GM12878 (cell line): ENCODE data around the gene NID1. TPM values are rescaled to one million over a fixed set of nuclear protein-coding genes. Genes with fewer than 3 reads are reported as not detected.

ENCODE experiments used
- ATAC-seq: fragments of 200-7000 bp; cut with Tn5 transposase; 3 replicates; pipeline ENCODE4 v1.9.1; 2020; ENCODE audit warnings: mild to moderate bottlenecking, moderate library complexity
- BruUV-seq: library from RNA; stranded (reverse); fragments of 400-500 nt; replicated peaks from 2 replicates; lab custom pipeline; 2021; lab: Mats Ljungman, UMichigan
- CTCF ChIA-PET: fragments of 300-600 bp; sonication (Branson Sonifier 250); formaldehyde crosslinking; extraction: SDS; loops from one replicate; lab custom pipeline; 2021; ENCODE audit warnings: inconsistent platforms; lab: Yijun Ruan, JAX
- POLR2A ChIA-PET: fragments of 350-600 bp; formaldehyde crosslinking; extraction: SDS; loops from one replicate; lab custom pipeline; 2021; ENCODE audit warnings: inconsistent platforms; lab: Charles Lee
- RAD21 ChIA-PET: fragments of 300-600 bp; sonication (Branson Sonifier 250); formaldehyde crosslinking; loops from one replicate; lab custom pipeline; 2023; ENCODE audit warnings: antibody characterized with exemption; ENCODE audit not compliant: unreplicated experiment; lab: Charles Lee
- SMC1A ChIA-PET: fragments of 300-600 bp; sonication (Branson Sonifier 250); formaldehyde crosslinking; loops from one replicate; lab custom pipeline; 2023; ENCODE audit not compliant: unreplicated experiment, uncharacterized antibody; lab: Charles Lee
- DNase-seq: peaks from one replicate; pipeline ENCODE4 v3.0.0-alpha.2; 2011; ENCODE audit warnings: low read depth, low spot score
- FAIRE-seq: peaks from 3 replicates; lab custom pipeline; 2011; peaks lifted over from hg19 to GRCh38; lab: Jason Lieb, UNC
- H2AFZ ChIP-seq: 2 replicates; pipeline ENCODE4 v1.6.0; 2011; ENCODE audit warnings: low read depth, low read length, control low read depth; ENCODE audit not compliant: control insufficient read depth
- H3K27ac ChIP-seq: 2 replicates; pipeline ENCODE4 v1.5.1; 2011; ENCODE audit warnings: control low read depth; ENCODE audit not compliant: control insufficient read depth, insufficient read depth
- H3K27me3 ChIP-seq, 2 experiments: replicated peaks in 1 of 2; 2 replicates each; pipeline versions ENCODE4 v1.6.0 to v1.6.1; 2011; ENCODE audit warnings: low read length in 1 of 2; ENCODE audit not compliant: control insufficient read depth in 2 of 2, insufficient read depth in 2 of 2
- H3K36me3 ChIP-seq, 2 experiments: 2 replicates each; pipeline ENCODE4 v1.5.1; 2011; ENCODE audit warnings: low read length in 1 of 2; ENCODE audit not compliant: control insufficient read depth in 2 of 2, insufficient read depth in 2 of 2
- H3K4me1 ChIP-seq: 2 replicates; pipeline ENCODE4 v1.6.1; 2011; ENCODE audit warnings: mild to moderate bottlenecking, low read length, moderate library complexity, mixed read lengths; ENCODE audit not compliant: control insufficient read depth, insufficient read depth
- H3K4me2 ChIP-seq: 2 replicates; pipeline ENCODE4 v1.6.0; 2011; ENCODE audit warnings: control low read depth; ENCODE audit not compliant: control insufficient read depth, insufficient read depth
- H3K4me3 ChIP-seq: fragments of 200-600 bp; sonication (generic); 2 replicates; pipeline ENCODE4 v1.5.1; 2016
- H3K79me2 ChIP-seq: 2 replicates; pipeline ENCODE4 v1.6.0; 2011; ENCODE audit warnings: low read length; ENCODE audit not compliant: control insufficient read depth, insufficient read depth
- H3K9ac ChIP-seq: 2 replicates; pipeline ENCODE4 v1.8.0; 2011; ENCODE audit warnings: low read length, control low read depth, mixed read lengths; ENCODE audit not compliant: control insufficient read depth, insufficient read depth
- H3K9me3 ChIP-seq: replicated peaks from 3 replicates; pipeline ENCODE4 v1.5.1; 2011; ENCODE audit warnings: mild to moderate bottlenecking, low read length; ENCODE audit not compliant: control insufficient read depth, insufficient read depth
- H4K20me1 ChIP-seq: 2 replicates; pipeline ENCODE4 v1.6.0; 2011; ENCODE audit not compliant: control insufficient read depth, insufficient read depth
- CEBPB ChIP-seq, 2 experiments: fragments of 150-350 bp in 1 of 2; IDR thresholded peaks; 2 replicates each; pipeline ENCODE4 v1.6.1; 2012 to 2014; ENCODE audit warnings: low read depth in 2 of 2, low read length in 2 of 2, borderline replicate concordance in 1 of 2, inconsistent platforms in 1 of 2
- CREM ChIP-seq: IDR thresholded peaks from 2 replicates; pipeline ENCODE4 v1.6.1; 2014; ENCODE audit warnings: antibody characterized with exemption, low read depth
- ELK1 ChIP-seq: IDR thresholded peaks from 2 replicates; pipeline ENCODE4 v1.6.1; 2012; ENCODE audit warnings: low read depth, low read length, improper control_type of control experiment
- EP300 ChIP-seq, 2 experiments: fragments of 150-350 bp in 1 of 2; IDR thresholded peaks; 2 replicates each; pipeline ENCODE4 v1.6.1; 2011 to 2012; ENCODE audit warnings: low read depth in 2 of 2, low read length in 2 of 2, borderline replicate concordance in 1 of 2, improper control_type of control experiment in 1 of 2, inconsistent platforms in 1 of 2; ENCODE audit not compliant: control insufficient read depth in 1 of 2
- FOXM1 ChIP-seq: IDR thresholded peaks from 2 replicates; pipeline ENCODE4 v1.6.1; 2012; ENCODE audit warnings: low read depth, mild to moderate bottlenecking, inconsistent platforms, low read length, moderate library complexity
- MEF2B ChIP-seq: fragments of 450-650 bp; IDR thresholded peaks from 2 replicates; pipeline ENCODE4 v1.6.1; 2018; ENCODE audit warnings: mild to moderate bottlenecking, moderate library complexity; ENCODE audit not compliant: partially characterized antibody, poor library complexity, severe bottlenecking
- RAD21 ChIP-seq: IDR thresholded peaks from 2 replicates; pipeline ENCODE4 v1.6.1; 2011; ENCODE audit warnings: mild to moderate bottlenecking, low read depth, low read length, moderate library complexity; ENCODE audit not compliant: insufficient read depth
- REST ChIP-seq: IDR thresholded peaks from 2 replicates; pipeline ENCODE4 v1.6.1; 2012; ENCODE audit warnings: mild to moderate bottlenecking, low read depth, low read length
- RUNX3 ChIP-seq: IDR thresholded peaks from 2 replicates; pipeline ENCODE4 v1.6.1; 2012; ENCODE audit warnings: low read length, inconsistent platforms
- SREBF1 ChIP-seq: IDR thresholded peaks from 2 replicates; pipeline ENCODE4 v1.6.1; 2012; ENCODE audit warnings: mild to moderate bottlenecking, low read length
- TAF1 ChIP-seq: IDR thresholded peaks from 2 replicates; pipeline ENCODE4 v1.6.1; 2011; ENCODE audit warnings: mild to moderate bottlenecking, low read depth, low read length, borderline replicate concordance
- WGBS: methylation state at CpG from one replicate; pipeline ENCODE4 v1.1.6; 2016; ENCODE audit warnings: low lambda C conversion rate; ENCODE audit not compliant: insufficient replicate concordance, insufficient coverage; ENCODE audit errors: missing lambda C conversion rate; 5-methylcytosine and 5-hydroxymethylcytosine counted together
- in situ Hi-C: fragments of 300-500 bp; cut with MboI; formaldehyde crosslinking; loops from 9 replicates; pipeline ENCODE4 v1.14.3; 2018; ENCODE audit warnings: mixed read lengths
- intact Hi-C: fragments of 100-400 bp; cut with micrococcal nuclease; formaldehyde crosslinking; loops from one replicate; pipeline ENCODE4 v1.14.2; 2022; ENCODE audit not compliant: unreplicated experiment
- polyA plus RNA-seq, 11 experiments: library from polyadenylated mRNA; depleted of rRNA in 4 of 11; unstranded in 6 of 11; stranded (reverse) in 5 of 11; fragments of >200 nt; fragmentation: Nextera tagmentation in 4 of 11; fragmentation: Illumina TruSeq in 1 of 11; extraction: Ambion mirVana in 4 of 11; extraction: Trizol in 1 of 11; gene quantifications; 1 replicate in 1 of 11; 2 replicates in 10 of 11; pipeline versions ENCODE4 v1.2.1 to v1.2.3, GENCODE V29; 2011 to 2016; ENCODE audit warnings: inconsistent platforms in 2 of 11, missing spikeins in 2 of 11, low read depth in 1 of 11
- total RNA-seq, 4 experiments: library from RNA; depleted of rRNA in 3 of 4; stranded (reverse); fragments of >200 nt in 3 of 4; fragmentation: Illumina TruSeq in 1 of 4; extraction: Trizol in 1 of 4; gene quantifications; 2 replicates each; pipeline versions ENCODE4 v1.2.1 to v1.2.3, GENCODE V29; 2013 to 2021
- TF ChIP-seq, protein P1 (sequence below): IDR thresholded peaks from 2 replicates; pipeline ENCODE4 v1.6.1; 2012; ENCODE audit warnings: low read depth, low read length, improper control_type of control experiment
- TF ChIP-seq, protein P2 (sequence below): fragments of 450-650 bp; IDR thresholded peaks from 2 replicates; pipeline ENCODE4 v1.6.1; 2014; ENCODE audit warnings: mild to moderate bottlenecking
- TF ChIP-seq, protein P3 (sequence below): IDR thresholded peaks from 2 replicates; pipeline ENCODE4 v1.6.1; 2011; ENCODE audit warnings: low read depth, low read length, improper control_type of control experiment, borderline replicate concordance

The NID1 gene
- total and polyA plus RNA-seq, 10 of the 15 experiments (the other 5 are each of a cell fraction or from before 2014, with no cell fraction given): 4.2 to 25.7 (median 11.3) TPM

DNA sequence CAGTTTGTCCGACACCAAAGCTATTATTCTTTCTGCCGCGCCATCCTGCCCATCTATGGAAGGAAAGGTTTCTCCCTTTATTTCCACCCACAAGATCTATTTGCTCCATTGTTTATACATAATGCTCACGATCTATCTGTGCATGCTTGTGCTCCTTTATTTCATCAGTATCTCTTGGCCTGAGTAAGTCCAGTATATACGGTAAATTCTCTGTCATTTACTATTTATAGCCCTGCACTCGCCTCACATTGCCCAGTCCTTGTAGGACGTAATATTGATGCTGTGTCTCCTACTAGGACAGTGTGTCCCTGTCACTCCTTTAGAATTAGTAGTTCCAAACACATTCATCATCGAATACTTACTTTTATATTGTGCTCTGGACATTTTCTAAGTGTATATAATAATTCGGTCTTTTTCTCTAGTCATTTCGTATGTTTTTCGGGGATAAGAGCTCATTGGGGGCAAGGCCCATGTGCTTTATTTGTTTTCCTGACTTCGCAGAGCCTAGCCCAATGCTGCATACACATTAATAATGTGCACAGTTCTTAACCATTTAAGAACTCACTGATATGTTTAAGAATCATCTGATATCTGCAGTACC lies 3.1 kb upstream of the NID1 start:
- Histone ChIP-seq H3K36me3 (no peaks in the 10 kb centered on the region), H3K27me3 (no peaks in the 10 kb centered on the region), H3K9ac (no peak overlapping the region), H4K20me1 (no peaks in the 10 kb centered on the region), H2AFZ (no peak overlapping the region), H3K4me1 (peaks cover 12% of the 10 kb centered on the region), H3K27ac (peak overlapping the region; percentile 41; the same call in 1 of the 2 replicates), H3K79me2 (peaks cover 12% of the 10 kb centered on the region), H3K9me3 (no peaks in the 10 kb centered on the region; the same call in 2 of the 3 replicates), H3K4me2 (no peak overlapping the region), H3K4me3 (no peak overlapping the region)
- ChIA-PET CTCF (interaction anchor here (0.5 to 2.4 kb wide), 7 partner anchors 10 to 225 kb away, joined by 3 to 16 read pairs (median 7); no protein-coding TSS in a partner anchor), RAD21 (interaction anchor here (0.9 to 3.7 kb wide), 12 partner anchors 9 to 310 kb away, joined by 3 to 19 read pairs (median 6); no protein-coding TSS in a partner anchor), SMC1A (interaction anchor here (0.6 to 2.1 kb wide), 13 partner anchors 8 to 467 kb away, joined by 3 to 15 read pairs (median 3); no protein-coding TSS in a partner anchor), POLR2A (interaction anchor here (0.5 to 4.3 kb wide), 5 partner anchors 10 to 563 kb away, joined by 4 to 22 read pairs (median 4); partner anchors contain the start of gene B3GALNT2)
- ATAC-seq: no peak
- WGBS: 86% methylated on average over 12 of the region's 12 CpGs
- FAIRE-seq: no peak
- no peak for DNase-seq
- intact Hi-C loops (loop anchor here (2.0 to 5.0 kb wide), 2 partner anchors 69 to 201 kb away; partner anchors contain the start of gene LYST), in situ Hi-C loops (no loop called here)
- no TSS peak for BruUV-seq
- TF ChIP-seq REST (no peak), SREBF1 (no peak), CREM (no peak), RUNX3 (no peak), RAD21 (no peak), ELK1 (no peak), MEF2B (no peak), FOXM1 (no peak), CEBPB (IDR thresholded peaks at IDR 0.05; ENCODE audit: borderline replicate concordance in 1 of 2, low read depth in 2 of 2, low read length in 2 of 2) (no peak), EP300 (IDR thresholded peaks at IDR 0.05; ENCODE audit: borderline replicate concordance in 1 of 2, control insufficient read depth in 1 of 2, low read depth in 2 of 2, low read length in 2 of 2) (no peak), TAF1 (no peak)
- TF ChIP-seq, protein P1, sequence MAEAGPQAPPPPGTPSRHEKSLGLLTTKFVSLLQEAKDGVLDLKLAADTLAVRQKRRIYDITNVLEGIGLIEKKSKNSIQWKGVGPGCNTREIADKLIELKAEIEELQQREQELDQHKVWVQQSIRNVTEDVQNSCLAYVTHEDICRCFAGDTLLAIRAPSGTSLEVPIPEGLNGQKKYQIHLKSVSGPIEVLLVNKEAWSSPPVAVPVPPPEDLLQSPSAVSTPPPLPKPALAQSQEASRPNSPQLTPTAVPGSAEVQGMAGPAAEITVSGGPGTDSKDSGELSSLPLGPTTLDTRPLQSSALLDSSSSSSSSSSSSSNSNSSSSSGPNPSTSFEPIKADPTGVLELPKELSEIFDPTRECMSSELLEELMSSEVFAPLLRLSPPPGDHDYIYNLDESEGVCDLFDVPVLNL: no peak
- TF ChIP-seq, protein P2, sequence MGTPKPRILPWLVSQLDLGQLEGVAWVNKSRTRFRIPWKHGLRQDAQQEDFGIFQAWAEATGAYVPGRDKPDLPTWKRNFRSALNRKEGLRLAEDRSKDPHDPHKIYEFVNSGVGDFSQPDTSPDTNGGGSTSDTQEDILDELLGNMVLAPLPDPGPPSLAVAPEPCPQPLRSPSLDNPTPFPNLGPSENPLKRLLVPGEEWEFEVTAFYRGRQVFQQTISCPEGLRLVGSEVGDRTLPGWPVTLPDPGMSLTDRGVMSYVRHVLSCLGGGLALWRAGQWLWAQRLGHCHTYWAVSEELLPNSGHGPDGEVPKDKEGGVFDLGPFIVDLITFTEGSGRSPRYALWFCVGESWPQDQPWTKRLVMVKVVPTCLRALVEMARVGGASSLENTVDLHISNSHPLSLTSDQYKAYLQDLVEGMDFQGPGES: no peak
- TF ChIP-seq, protein P3, sequence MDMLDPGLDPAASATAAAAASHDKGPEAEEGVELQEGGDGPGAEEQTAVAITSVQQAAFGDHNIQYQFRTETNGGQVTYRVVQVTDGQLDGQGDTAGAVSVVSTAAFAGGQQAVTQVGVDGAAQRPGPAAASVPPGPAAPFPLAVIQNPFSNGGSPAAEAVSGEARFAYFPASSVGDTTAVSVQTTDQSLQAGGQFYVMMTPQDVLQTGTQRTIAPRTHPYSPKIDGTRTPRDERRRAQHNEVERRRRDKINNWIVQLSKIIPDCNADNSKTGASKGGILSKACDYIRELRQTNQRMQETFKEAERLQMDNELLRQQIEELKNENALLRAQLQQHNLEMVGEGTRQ: no peak
